ENCODE data around the gene KATNIP.
A peak's percentile ranks its signal among the peaks of the same experiment; 100 is the strongest.

KATNIP gene

GRCh38 chr16:27539636-27540035 is 10.3 kb upstream of the KATNIP start:
- Histone ChIP-seq H3K36me3 (ENCODE audit: insufficient read depth, low read length) (peaks cover 81% of the 10 kb centered on the region), H3K27me3 (ENCODE audit: control insufficient read depth, insufficient read depth, low read length) (no peaks in the 10 kb centered on the region), H3K4me1 (ENCODE audit: control insufficient read depth, insufficient read depth, low read length) (no peaks in the 10 kb centered on the region), H3K9ac (ENCODE audit: low read depth, low read length) (no peak overlapping the region), H3K4me3 (ENCODE audit: low read length) (no peak overlapping the region), H3K9me3 (replicated peaks; ENCODE audit: low read length) (no peaks in the 10 kb centered on the region), H3K4me2 (ENCODE audit: low read length) (no peak overlapping the region)

- H3K4me3 ChIP-seq (ENCODE audit: low read length): no peak overlapping the region
- no peak overlapping the region for H3K9ac ChIP-seq (ENCODE audit: low read depth, low read length)
- no peaks in the 10 kb centered on the region for H3K9me3 ChIP-seq (replicated peaks; ENCODE audit: low read length)
- peaks cover 19% of the 10 kb centered on the region for H3K4me1 ChIP-seq (ENCODE audit: control insufficient read depth, insufficient read depth, low read length)
- H3K27me3 ChIP-seq (ENCODE audit: control insufficient read depth, insufficient read depth, low read length): no peaks in the 10 kb centered on the region
- H3K36me3 ChIP-seq (ENCODE audit: insufficient read depth, low read length): peaks cover 65% of the 10 kb centered on the region
- no peak overlapping the region for H3K4me2 ChIP-seq (ENCODE audit: low read length)
Measured at GRCh38 chr16:27543801-27544200, 6.1 kb upstream of the KATNIP start.

- peaks cover 20% of the 10 kb centered on the region for H3K4me1 ChIP-seq (ENCODE audit: control insufficient read depth, insufficient read depth, low read length)
- no peaks in the 10 kb centered on the region for H3K27me3 ChIP-seq (ENCODE audit: control insufficient read depth, insufficient read depth, low read length)
- H3K36me3 ChIP-seq (ENCODE audit: insufficient read depth, low read length): peaks cover 57% of the 10 kb centered on the region
- H3K9me3 ChIP-seq (replicated peaks; ENCODE audit: low read length): no peaks in the 10 kb centered on the region
- H3K4me2 ChIP-seq (ENCODE audit: low read length): no peak overlapping the region
- no peak overlapping the region for H3K4me3 ChIP-seq (ENCODE audit: low read length)
- no peak overlapping the region for H3K9ac ChIP-seq (ENCODE audit: low read depth, low read length)
Measured at GRCh38 chr16:27544671-27545070, 5.3 kb upstream of the KATNIP start.

- Histone ChIP-seq H3K9me3 (replicated peaks; ENCODE audit: low read length) (no peaks in the 10 kb centered on the region), H3K27me3 (ENCODE audit: control insufficient read depth, insufficient read depth, low read length) (no peaks in the 10 kb centered on the region), H3K4me1 (ENCODE audit: control insufficient read depth, insufficient read depth, low read length) (peaks cover 30% of the 10 kb centered on the region), H3K36me3 (ENCODE audit: insufficient read depth, low read length) (peaks cover 37% of the 10 kb centered on the region), H3K9ac (ENCODE audit: low read depth, low read length) (no peak overlapping the region), H3K4me3 (ENCODE audit: low read length) (peak overlapping the region; percentile 11), H3K4me2 (ENCODE audit: low read length) (peak overlapping the region; percentile 46)
Measured at GRCh38 chr16:27547134-27547533, 2.8 kb upstream of the KATNIP start.

- H3K36me3 ChIP-seq (ENCODE audit: insufficient read depth, low read length): peaks cover 29% of the 10 kb centered on the region
- H3K4me3 ChIP-seq (ENCODE audit: low read length): no peak overlapping the region
- peaks cover 30% of the 10 kb centered on the region for H3K4me1 ChIP-seq (ENCODE audit: control insufficient read depth, insufficient read depth, low read length)
- no peak overlapping the region for H3K9ac ChIP-seq (ENCODE audit: low read depth, low read length)
- peak overlapping the region; percentile 90 for H3K4me2 ChIP-seq (ENCODE audit: low read length)
- no peaks in the 10 kb centered on the region for H3K27me3 ChIP-seq (ENCODE audit: control insufficient read depth, insufficient read depth, low read length)
- H3K9me3 ChIP-seq (replicated peaks; ENCODE audit: low read length): no peaks in the 10 kb centered on the region
Measured at GRCh38 chr16:27547851-27548250, 2.1 kb upstream of the KATNIP start.

GRCh38 chr16:27549464-27549745 is 539 bp upstream of the KATNIP start:
- H3K9ac ChIP-seq (ENCODE audit: low read depth, low read length): peak overlapping the region; percentile 95
- no peaks in the 10 kb centered on the region for H3K9me3 ChIP-seq (replicated peaks; ENCODE audit: low read length)
- peak overlapping the region; percentile 86 for H3K4me3 ChIP-seq (ENCODE audit: low read length)
- no peaks in the 10 kb centered on the region for H3K27me3 ChIP-seq (ENCODE audit: control insufficient read depth, insufficient read depth, low read length)
- H3K4me2 ChIP-seq (ENCODE audit: low read length): peak overlapping the region; percentile 90
- peaks cover 16% of the 10 kb centered on the region for H3K36me3 ChIP-seq (ENCODE audit: insufficient read depth, low read length)
- peaks cover 30% of the 10 kb centered on the region for H3K4me1 ChIP-seq (ENCODE audit: control insufficient read depth, insufficient read depth, low read length)

- H3K36me3 ChIP-seq (ENCODE audit: insufficient read depth, low read length): peaks cover 4% of the 10 kb centered on the region
- H3K4me2 ChIP-seq (ENCODE audit: low read length): peak overlapping the region; percentile 79
- H3K4me1 ChIP-seq (ENCODE audit: control insufficient read depth, insufficient read depth, low read length): peaks cover 30% of the 10 kb centered on the region
- peak overlapping the region; percentile 99 for H3K4me3 ChIP-seq (ENCODE audit: low read length)
- H3K9me3 ChIP-seq (replicated peaks; ENCODE audit: low read length): no peaks in the 10 kb centered on the region
- H3K27me3 ChIP-seq (ENCODE audit: control insufficient read depth, insufficient read depth, low read length): no peaks in the 10 kb centered on the region
- H3K9ac ChIP-seq (ENCODE audit: low read depth, low read length): peak overlapping the region; percentile 95
Measured at GRCh38 chr16:27550582-27550920, 607 bp downstream of the KATNIP start.

GRCh38 chr16:27551036-27551435 is 1.1 kb downstream of the KATNIP start:
- Histone ChIP-seq H3K4me3 (ENCODE audit: low read length) (peak overlapping the region; percentile 99), H3K9me3 (replicated peaks; ENCODE audit: low read length) (no peaks in the 10 kb centered on the region), H3K4me2 (ENCODE audit: low read length) (peak overlapping the region; percentile 79), H3K9ac (ENCODE audit: low read depth, low read length) (peak overlapping the region; percentile 95), H3K36me3 (ENCODE audit: insufficient read depth, low read length) (peaks cover 2% of the 10 kb centered on the region), H3K27me3 (ENCODE audit: control insufficient read depth, insufficient read depth, low read length) (no peaks in the 10 kb centered on the region), H3K4me1 (ENCODE audit: control insufficient read depth, insufficient read depth, low read length) (peaks cover 30% of the 10 kb centered on the region)

- Histone ChIP-seq H3K9me3 (replicated peaks; ENCODE audit: low read length) (no peaks in the 10 kb centered on the region), H3K9ac (ENCODE audit: low read depth, low read length) (no peak overlapping the region), H3K4me1 (ENCODE audit: control insufficient read depth, insufficient read depth, low read length) (no peaks in the 10 kb centered on the region), H3K36me3 (ENCODE audit: insufficient read depth, low read length) (no peaks in the 10 kb centered on the region), H3K4me3 (ENCODE audit: low read length) (no peak overlapping the region), H3K4me2 (ENCODE audit: low read length) (no peak overlapping the region), H3K27me3 (ENCODE audit: control insufficient read depth, insufficient read depth, low read length) (no peaks in the 10 kb centered on the region)
Measured at GRCh38 chr16:27556471-27556870, 6.5 kb downstream of the KATNIP start.

- Histone ChIP-seq H3K36me3 (ENCODE audit: insufficient read depth, low read length) (no peaks in the 10 kb centered on the region), H3K4me3 (ENCODE audit: low read length) (no peak overlapping the region), H3K9me3 (replicated peaks; ENCODE audit: low read length) (no peaks in the 10 kb centered on the region), H3K4me1 (ENCODE audit: control insufficient read depth, insufficient read depth, low read length) (no peaks in the 10 kb centered on the region), H3K4me2 (ENCODE audit: low read length) (no peak overlapping the region), H3K27me3 (ENCODE audit: control insufficient read depth, insufficient read depth, low read length) (no peaks in the 10 kb centered on the region), H3K9ac (ENCODE audit: low read depth, low read length) (no peak overlapping the region)
Measured at GRCh38 chr16:27558434-27558833, 8.5 kb downstream of the KATNIP start.

- no peak overlapping the region for H3K9ac ChIP-seq (ENCODE audit: low read depth, low read length)
- H3K4me2 ChIP-seq (ENCODE audit: low read length): no peak overlapping the region
- H3K4me1 ChIP-seq (ENCODE audit: control insufficient read depth, insufficient read depth, low read length): no peaks in the 10 kb centered on the region
- no peaks in the 10 kb centered on the region for H3K9me3 ChIP-seq (replicated peaks; ENCODE audit: low read length)
- no peak overlapping the region for H3K4me3 ChIP-seq (ENCODE audit: low read length)
- H3K27me3 ChIP-seq (ENCODE audit: control insufficient read depth, insufficient read depth, low read length): no peaks in the 10 kb centered on the region
- H3K36me3 ChIP-seq (ENCODE audit: insufficient read depth, low read length): no peaks in the 10 kb centered on the region
Measured at GRCh38 chr16:27558932-27559331, 9.0 kb downstream of the KATNIP start.

- H3K9me3 ChIP-seq (replicated peaks; ENCODE audit: low read length): no peaks in the 10 kb centered on the region
- H3K4me1 ChIP-seq (ENCODE audit: control insufficient read depth, insufficient read depth, low read length): peaks cover 4% of the 10 kb centered on the region
- no peak overlapping the region for H3K4me3 ChIP-seq (ENCODE audit: low read length)
- no peaks in the 10 kb centered on the region for H3K36me3 ChIP-seq (ENCODE audit: insufficient read depth, low read length)
- no peaks in the 10 kb centered on the region for H3K27me3 ChIP-seq (ENCODE audit: control insufficient read depth, insufficient read depth, low read length)
- H3K9ac ChIP-seq (ENCODE audit: low read depth, low read length): no peak overlapping the region
- H3K4me2 ChIP-seq (ENCODE audit: low read length): no peak overlapping the region
Measured at GRCh38 chr16:27561216-27561615, 11.3 kb downstream of the KATNIP start.

Measured in skeletal muscle satellite cell (primary cell).